ENCODE measurements around the gene TLE4. TPM values are rescaled to one million over a fixed set of nuclear protein-coding genes. Genes with fewer than 3 reads are reported as not detected.

The TLE4 gene
- polyA plus RNA-seq, 1 donor = 77.6 TPM

- DNase-seq = no peak
Observed at GRCh38 chr9:79689576-79689975, 117.8 kb downstream of the TLE4 start.

- DNase-seq = no peak
Observed at GRCh38 chr9:79691496-79691895, 119.7 kb downstream of the TLE4 start.

- no peak for DNase-seq
Observed at GRCh38 chr9:79692857-79693571, 121.2 kb downstream of the TLE4 start.

GRCh38 chr9:79693750-79694149, 122.0 kb downstream of the TLE4 start:
- no peak for DNase-seq

GRCh38 chr9:79694208-79694607, 122.4 kb downstream of the TLE4 start:
- DNase-seq = no peak

- no peak for DNase-seq
Observed at GRCh38 chr9:79694676-79695400, 123.1 kb downstream of the TLE4 start.

GRCh38 chr9:79695531-79696175, 123.9 kb downstream of the TLE4 start:
- DNase-seq = no peak

- DNase-seq = no peak
Observed at GRCh38 chr9:79698967-79699366, 127.2 kb downstream of the TLE4 start.

- DNase-seq = no peak
Observed at GRCh38 chr9:79699479-79699878, 127.7 kb downstream of the TLE4 start.

- no peak for DNase-seq
Observed at GRCh38 chr9:79700607-79701360, 129.0 kb downstream of the TLE4 start.

- DNase-seq = no peak
Observed at GRCh38 chr9:79701651-79702050, 129.9 kb downstream of the TLE4 start.

- no peak for DNase-seq
Observed at GRCh38 chr9:79705704-79706103, 133.9 kb downstream of the TLE4 start.

GRCh38 chr9:79706512-79706911, 134.7 kb downstream of the TLE4 start:
- DNase-seq = no peak

- DNase-seq = no peak
Observed at GRCh38 chr9:79707589-79707988, 135.8 kb downstream of the TLE4 start.

- DNase-seq = no peak
Observed at GRCh38 chr9:79708541-79708940, 136.8 kb downstream of the TLE4 start.

GRCh38 chr9:79709743-79710674, 138.2 kb downstream of the TLE4 start:
- DNase-seq = no peak

GRCh38 chr9:79711874-79712273, 140.1 kb downstream of the TLE4 start:
- no peak for DNase-seq

- no peak for DNase-seq
Observed at GRCh38 chr9:79719021-79719420, 147.3 kb downstream of the TLE4 start.

- DNase-seq = no peak
Observed at GRCh38 chr9:79719989-79720388, 148.2 kb downstream of the TLE4 start.

GRCh38 chr9:79731171-79731890, 159.6 kb downstream of the TLE4 start:
- DNase-seq = peak; percentile 15
